ENCODE results near the gene GRK4. TPM values are rescaled to one million over a fixed set of nuclear protein-coding genes. Genes with fewer than 3 reads are reported as not detected.

GRK4 gene
- total and polyA plus RNA-seq, 10 of the 15 experiments (the other 5 are each of a cell fraction or from before 2014, with no cell fraction given), result 1.1 to 4.0 (median 2.5) TPM

DNA sequence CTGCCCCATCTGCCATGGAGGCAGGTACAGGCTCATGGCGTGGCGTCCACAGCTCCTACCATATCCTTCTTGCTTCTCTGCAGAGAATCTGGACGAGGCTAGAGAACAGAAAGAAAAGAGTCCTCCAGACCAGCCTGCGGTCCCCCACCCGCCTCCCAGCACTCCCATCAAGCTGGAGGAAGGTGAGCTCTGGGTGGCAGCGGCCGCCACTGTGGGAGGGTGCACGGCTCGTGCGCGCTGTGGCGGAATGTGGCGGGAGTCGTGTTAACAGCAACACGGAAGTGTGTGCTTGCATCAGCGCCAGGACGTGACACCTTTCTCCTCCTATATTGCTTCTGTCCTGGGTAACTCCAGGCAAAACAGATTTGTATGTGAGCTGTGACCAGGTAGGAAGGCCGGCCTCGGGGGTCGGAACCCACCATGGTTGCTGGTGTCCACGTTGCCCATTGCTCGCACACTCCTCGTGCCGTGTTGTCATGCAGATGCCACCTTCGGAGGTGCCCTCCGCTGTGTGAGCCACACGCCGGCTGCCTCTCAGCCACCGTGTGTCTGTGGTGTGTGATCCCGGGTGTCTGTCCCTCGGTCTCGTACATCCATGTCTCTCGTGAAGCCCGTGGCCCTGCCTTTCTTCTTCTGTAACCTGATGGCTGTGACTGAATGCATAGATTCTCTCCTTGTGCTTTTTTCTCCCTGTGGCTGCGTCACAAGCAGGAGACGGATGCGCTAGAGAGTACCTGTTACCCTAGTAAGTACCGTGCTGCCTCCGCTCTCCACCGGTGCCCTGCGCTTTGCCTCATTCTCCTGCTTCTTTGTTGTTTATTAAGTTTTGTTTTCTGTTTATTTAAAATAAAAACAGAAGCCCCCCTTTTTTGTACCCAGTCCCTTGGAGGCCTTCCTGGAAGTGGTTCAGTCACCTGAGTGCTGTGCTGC lies 37.2 kb upstream of the GRK4 start:
- ATAC-seq, result no peak
- intact Hi-C loops (cut with micrococcal nuclease; ENCODE audit: unreplicated experiment), result no loop called here
- SMC1A ChIA-PET (ENCODE audit: uncharacterized antibody, unreplicated experiment), result no interaction called here

More for the DNA sequence above, 37.2 kb upstream of the GRK4 start:
- Histone ChIP-seq H3K36me3 (ENCODE audit: control insufficient read depth in 2 of 2, insufficient read depth in 2 of 2, low read length in 1 of 2) (peaks cover 20 to 34% of the 10 kb centered on the region in 2 experiments), H3K4me1 (ENCODE audit: control insufficient read depth, insufficient read depth, low read length) (peaks cover under 1% of the 10 kb centered on the region), H3K27me3 (replicated peaks in 1 of 2; ENCODE audit: control insufficient read depth in 2 of 2, insufficient read depth in 2 of 2, low read length in 1 of 2) (no peaks in the 10 kb centered on the region), H4K20me1 (ENCODE audit: control insufficient read depth, insufficient read depth) (no peaks in the 10 kb centered on the region), H3K4me2 (ENCODE audit: control insufficient read depth, insufficient read depth) (no peak overlapping the region), H3K79me2 (ENCODE audit: control insufficient read depth, insufficient read depth, low read length) (no peaks in the 10 kb centered on the region; the same call in none of the 2 replicates), H3K9me3 (replicated peaks; ENCODE audit: control insufficient read depth, insufficient read depth, low read length) (no peaks in the 10 kb centered on the region), H2AFZ (ENCODE audit: control insufficient read depth, low read depth, low read length) (no peak overlapping the region), H3K27ac (ENCODE audit: control insufficient read depth, insufficient read depth) (no peak overlapping the region), H3K4me3 (no peak overlapping the region), H3K9ac (ENCODE audit: control insufficient read depth, insufficient read depth, low read length) (no peak overlapping the region)
- WGBS (ENCODE audit: insufficient coverage, insufficient replicate concordance, low lambda C conversion rate, missing lambda C conversion rate), result 91% methylated on average over 41 of the region's 41 CpGs
- in situ Hi-C loops (cut with MboI), result loop anchor here (25.0 kb wide), 1 partner anchor 164 kb away; the partner anchor contains the start of gene TNIP2
- ChIA-PET CTCF (no interaction called here), POLR2A (no interaction called here), RAD21 (ENCODE audit: unreplicated experiment) (no interaction called here)
- DNase-seq (ENCODE audit: low read depth, low spot score), result no peak
- TF ChIP-seq RBBP5 (conservative IDR thresholded peaks at IDR 0.05), result no peak
- TF ChIP-seq ATF7 (IDR thresholded peaks at IDR 0.05; ENCODE audit: low read depth), result no peak
- peak; percentile 48 for TF ChIP-seq BCL3 (IDR thresholded peaks at IDR 0.05; ENCODE audit: borderline replicate concordance, insufficient read depth, low read depth, low read length, poor library complexity, severe bottlenecking)
- FAIRE-seq, result no peak
- BruUV-seq (replicated peaks), result no TSS peak
